CD4-positive, alpha-beta T cell treated with Interleukin-21 for 1 hour (primary cell): ENCODE measurements around the gene RBMS3.

Source experiments
- DNase-seq: peaks from one replicate; pipeline ENCODE4 v3.0.0-alpha.2; 2020

Gene RBMS3

DNA sequence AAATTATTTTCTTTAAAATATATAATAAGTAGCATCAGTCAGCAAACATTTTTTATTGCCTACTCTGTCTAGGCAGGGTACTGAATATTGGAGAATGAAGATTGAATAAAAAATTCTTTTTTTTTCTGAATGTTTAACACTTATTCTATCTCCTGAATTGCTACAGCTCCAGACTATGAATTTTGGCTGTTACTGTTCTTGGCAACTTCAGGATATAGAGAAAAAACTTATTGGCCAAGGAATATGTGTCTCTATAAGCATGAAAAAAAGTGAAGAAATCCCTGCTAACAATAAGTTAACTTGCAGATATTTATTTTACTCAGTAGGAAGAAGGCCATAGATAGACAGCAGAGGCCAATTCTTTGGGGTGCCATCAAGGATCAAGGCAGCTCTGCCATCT is 309.6 kb downstream of the RBMS3 start:
- DNase-seq, result no peak

DNA sequence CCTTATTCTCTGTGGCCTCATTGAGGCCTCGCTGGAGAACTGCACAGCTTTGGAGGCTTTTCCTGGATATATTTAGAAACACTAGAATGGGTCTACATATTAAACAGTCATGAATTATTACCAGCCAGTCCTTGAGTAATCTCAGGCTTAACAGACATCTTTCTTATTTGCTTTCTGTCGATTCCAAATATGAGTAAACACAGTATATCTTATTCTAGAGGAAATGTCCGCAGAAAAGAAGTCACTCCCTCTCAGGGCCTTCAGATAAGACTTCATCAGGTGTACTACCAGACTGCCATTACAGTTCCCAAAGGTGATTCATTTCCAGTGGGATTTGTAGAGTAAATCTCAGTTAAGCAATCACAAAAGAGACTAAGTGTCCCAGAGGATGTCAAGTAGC is 310.7 kb downstream of the RBMS3 start:
- no peak for DNase-seq

DNA sequence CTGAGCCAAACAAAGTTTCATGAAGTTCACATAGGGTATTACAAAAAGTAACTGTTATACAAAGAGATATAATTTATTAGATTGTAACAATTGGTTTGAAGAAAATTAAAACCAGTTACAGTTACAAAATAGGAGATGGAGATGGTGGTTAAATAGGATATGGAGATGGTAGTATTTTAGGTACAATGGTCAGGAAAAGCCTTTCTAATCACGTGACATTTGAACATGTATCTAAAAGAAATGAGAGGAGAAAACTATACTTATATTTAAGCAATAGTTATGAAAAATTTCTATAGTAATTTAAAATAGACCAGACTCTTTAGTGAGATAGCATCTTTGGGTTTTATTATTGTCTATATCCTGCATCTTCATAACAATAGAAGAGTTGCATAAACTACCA is 312.9 kb downstream of the RBMS3 start:
- DNase-seq, result no peak

DNA sequence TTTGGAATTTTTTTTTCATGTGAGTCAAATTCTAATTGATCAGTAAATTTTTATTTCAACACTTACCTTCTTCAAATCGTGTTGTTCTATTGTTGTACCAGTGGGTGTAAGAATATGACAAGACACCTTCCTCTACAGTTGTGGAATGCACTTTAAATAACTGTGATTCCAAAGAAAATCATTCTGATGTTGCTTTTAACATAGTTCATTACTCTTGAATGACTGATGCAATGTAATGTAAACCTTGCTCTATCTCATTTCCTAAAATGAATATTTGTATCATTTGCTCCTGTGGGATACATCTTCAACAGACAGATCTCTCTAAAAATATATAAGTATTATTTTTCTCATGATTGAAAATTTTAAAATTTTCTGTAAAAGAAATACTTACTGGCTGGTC is 313.4 kb downstream of the RBMS3 start:
- DNase-seq, result no peak

DNA sequence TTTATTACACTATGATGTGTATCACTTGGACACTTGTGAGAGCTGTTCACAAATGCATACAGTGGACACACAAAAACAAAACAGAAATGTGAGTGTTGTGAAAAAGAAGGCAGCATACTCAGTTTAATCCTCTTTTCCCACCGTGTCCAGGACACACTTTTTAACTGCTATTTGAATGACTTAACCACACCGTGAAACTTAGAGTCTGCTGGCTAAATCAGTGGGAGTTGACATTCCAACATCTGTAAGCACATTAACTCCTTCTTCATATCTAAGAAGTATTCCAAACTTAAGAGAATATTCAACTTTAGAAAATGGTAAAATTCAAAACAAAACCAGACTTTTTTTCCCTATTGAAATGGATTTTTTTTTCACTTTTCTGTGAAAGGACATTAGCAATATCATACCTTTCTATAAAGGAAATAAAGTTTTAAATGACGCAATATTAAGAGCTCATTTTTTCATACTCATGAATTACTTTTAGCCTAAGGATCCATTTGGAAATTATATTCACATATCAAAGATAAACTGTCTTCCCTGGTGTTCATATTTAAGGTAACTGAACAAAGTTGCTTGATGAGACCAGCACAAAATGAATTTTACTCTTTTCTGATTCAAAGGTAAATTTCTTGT is 316.6 kb downstream of the RBMS3 start:
- DNase-seq, result no peak

DNA sequence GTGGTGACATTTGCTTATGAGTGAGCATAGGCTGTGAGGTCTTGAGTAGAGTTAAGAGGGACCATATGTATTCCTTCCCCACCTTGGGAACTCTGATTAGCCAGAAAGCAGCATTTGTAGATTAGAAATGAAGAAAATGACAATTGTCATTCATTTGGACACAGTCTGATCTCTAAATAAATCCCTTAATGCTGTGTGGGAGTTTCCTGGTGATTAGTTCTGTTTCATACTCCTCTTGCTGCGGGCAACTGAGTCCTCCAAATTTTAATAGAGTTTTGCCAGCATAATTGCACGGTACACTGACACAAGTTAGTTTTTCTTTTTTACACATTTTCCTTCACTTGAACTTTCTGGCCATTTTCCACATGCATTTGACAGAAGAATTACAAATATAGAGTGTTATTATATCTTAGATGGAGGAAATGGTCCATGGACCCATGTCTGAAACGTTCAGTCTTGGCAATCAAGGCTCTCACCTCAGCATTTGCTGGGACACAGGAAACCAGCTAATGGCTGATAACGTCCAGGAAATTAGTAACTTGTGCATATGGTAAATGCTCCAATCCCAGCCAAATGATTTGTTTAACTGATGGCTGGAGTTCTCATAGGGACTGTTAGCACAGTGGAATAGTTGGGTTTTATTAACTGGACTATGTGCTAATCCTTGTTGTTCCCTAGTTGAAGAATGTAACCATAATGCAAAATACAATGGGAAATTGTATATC is 321.2 kb downstream of the RBMS3 start:
- DNase-seq, result no peak

DNA sequence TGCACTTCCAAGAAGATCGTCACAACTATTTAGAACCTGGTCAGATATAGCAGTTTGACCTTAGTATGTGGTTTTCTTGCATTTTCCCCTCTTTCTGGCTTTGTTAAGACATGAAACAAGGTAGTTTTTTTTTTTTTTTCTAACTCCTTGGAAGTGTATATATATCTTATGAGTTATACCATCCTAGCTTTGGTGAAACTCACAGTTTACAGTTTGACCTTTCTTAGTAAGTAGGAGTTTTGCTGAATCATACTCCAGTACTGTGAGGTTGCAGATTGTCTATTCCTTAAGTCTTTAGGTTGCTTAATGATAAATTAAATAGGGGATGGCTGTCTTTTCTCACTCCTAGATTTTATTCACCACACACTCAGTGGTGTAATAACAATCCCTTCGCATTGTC is 325.0 kb downstream of the RBMS3 start:
- no peak for DNase-seq

DNA sequence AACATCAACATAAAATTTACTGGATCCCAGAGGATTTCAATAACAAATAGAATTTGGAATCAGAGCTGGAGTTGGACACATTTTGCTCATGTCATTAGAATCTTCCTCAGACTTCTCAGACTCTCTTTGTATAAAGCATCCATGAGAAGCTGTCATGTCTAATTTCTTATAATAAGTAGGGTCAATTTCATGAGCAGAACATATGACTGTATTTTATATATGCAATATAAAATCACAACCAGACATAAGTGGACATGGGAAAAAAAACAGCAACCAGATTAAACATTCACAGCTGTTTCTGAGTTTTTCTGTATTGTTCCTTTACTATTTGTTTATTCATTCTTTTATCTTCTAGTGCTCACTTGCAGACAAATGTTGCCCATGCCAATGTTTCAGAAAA is 325.5 kb downstream of the RBMS3 start:
- DNase-seq, result no peak

DNA sequence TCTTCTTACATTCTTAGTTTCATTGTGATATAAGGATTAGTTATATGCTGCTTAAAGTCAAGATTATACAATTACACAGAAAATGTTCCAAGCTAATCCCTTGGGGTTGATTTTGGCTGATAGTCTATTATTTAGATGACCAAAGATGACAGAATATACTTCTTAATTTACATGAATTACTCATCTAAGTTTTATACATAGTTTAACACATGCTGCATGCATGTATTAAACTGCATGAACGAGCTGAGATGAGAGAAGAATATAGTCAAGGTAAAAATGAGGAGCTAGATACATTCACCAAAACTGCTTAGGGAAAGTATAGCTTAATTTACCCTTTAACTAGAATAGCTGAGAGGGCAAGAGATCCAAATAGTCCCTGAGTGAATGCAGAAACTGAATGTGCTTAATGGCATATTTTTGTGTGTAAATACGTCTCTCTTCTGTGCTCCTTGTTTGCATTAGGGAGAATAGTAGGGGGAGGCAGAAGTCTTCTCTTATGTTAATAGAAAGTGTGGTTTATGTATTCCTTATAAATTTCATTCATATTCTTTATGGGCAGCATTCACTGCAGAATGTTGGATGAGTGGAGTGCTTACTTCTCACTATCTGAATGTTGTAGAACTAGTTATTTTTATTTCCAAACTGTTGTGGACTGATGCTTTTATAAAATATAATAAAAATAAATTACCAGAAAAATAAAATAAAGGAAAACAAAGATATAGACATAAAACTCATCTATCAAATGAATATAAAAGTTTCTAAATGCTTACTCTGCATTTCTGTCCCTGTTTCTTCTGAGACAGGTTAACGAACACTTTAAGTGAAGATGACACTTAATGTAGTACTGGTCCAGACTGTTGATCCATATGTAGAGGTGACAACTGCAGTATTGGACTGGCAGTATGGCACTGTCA is 327.8 kb downstream of the RBMS3 start:
- no peak for DNase-seq

DNA sequence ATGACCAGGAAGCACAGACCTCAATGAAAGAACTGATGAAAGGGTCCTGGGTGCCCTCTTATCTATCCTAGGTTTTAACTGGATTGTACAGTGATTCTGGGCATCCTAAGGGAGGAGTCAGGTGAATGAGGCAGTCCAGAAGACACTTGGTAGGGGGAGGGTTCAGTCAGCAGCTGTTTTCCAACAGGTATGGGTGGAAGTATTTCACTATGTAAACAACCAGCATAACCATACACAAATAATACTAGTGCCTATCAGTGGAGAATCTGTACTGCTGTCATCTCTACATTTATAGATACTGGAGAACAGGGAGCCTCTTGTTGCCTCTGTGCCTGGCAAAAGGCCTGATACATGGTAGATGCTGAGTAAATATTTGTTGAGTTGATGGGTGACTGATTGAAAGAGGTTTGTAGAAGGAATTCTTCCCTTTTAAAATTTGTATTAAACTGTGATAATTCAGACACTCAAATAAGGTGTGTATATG is 328.5 kb downstream of the RBMS3 start:
- DNase-seq, result no peak

DNA sequence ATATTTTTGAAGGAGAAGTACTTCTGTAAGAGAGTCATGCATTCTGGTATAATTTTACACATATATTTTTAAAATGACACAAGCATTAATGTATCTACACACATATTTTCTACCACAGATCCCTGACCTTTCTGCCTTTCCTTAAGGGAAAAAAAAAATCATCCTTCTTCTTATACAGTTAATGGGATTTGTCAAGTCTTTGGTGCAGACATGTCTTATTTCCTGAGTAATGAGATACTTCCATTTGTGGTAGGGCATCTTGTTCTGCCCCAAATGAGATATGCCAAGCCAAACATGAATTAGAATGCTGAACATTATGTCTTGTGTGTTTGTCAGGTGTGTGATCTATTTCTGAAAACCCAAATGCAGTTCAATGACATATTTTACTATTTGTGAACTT is 329.9 kb downstream of the RBMS3 start:
- no peak for DNase-seq

DNA sequence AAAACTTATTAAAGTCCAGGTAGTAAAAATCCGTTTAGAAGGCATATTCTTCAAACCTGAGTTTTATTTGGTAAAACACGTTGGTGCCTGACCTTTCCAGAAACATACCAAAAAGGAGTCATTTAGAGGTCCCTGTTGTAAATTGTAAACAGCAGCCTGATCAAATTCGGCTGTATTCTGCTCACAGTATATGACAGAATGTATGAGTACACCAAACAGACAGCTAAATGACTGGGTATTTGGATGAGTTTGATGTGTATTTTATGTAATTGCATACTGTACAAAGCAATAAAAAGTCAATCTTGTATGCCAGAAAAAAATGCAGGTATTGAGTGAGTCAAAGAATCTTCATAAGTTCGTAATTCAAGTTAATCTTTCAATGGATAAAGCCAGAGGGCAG is 330.4 kb downstream of the RBMS3 start:
- no peak for DNase-seq

DNA sequence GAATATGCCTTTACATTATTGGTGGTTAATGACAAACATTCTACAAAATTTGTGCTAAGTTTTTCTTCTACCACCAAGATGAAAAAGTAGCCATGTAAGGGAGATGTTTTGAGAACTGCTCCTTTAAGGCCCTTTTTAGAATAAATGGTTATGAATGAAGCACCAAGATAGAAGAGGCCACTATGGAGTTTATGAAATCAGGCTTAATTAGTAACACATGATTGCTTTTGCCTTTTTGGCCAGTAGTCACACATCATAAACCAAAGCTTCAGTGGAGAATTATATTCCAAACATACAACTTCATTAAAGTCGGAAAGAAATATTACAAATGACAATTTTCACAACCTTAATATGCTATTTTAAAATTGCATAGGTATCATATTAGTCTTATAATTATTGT is 331.7 kb downstream of the RBMS3 start:
- DNase-seq, result no peak

DNA sequence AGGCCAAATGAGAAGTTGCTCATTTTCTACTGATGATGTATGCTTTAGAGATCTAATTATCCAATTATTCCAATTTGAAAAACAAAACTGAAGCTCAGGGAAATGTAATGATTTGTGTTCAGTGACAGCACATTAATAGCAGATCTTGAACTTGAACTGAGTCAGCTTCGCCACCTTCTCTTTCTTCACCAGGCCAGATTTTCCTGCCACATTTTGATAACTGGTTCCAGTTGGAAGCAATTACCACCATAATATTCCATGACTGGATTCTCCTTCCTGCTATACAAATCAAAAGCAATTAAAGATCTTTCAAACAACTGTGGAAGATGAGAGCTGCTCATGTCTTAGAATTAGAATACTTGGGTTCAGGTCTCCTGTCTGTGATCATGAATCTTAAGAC is 334.1 kb downstream of the RBMS3 start:
- DNase-seq, result no peak

DNA sequence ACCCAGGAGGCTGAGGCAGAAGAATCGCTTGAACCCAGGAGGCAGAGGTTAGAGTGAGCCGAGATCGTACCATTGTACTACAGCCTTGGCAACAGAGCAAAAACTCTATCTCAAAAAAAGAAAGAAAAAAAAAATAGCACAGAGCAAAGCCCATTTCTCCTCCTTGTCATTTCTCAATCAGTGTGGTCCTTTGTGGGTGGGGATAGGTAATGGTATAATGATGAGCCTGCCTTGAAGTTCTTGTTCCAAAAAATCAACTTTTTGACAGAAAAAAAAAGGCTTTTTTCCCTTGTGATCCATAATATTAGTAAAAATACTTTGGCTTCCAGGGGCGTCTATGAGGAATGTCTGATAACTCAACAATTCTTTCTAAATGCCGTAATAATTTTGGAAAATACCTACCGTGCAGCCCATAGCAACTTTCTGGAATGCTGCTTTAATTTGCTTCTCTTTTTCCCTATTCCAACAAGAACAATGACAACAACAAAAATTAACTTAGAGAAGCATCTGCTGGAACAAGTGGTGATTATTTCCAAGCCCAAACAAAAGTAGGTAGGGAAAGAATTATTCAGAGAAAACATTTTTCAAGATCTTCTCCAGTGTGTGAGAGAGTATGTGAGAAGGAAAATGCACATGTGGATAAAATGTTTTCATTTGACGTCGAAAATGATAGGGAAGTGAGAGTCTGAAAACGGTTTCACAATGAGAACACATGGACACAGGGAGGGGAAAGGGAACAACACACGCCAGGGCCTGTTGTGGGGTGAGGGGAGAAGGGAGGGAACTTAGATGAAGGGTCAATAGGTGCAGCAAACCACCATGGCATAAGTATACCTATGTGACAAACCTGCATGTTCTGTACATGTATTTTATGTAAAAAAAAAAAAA is 337.8 kb downstream of the RBMS3 start:
- no peak for DNase-seq

DNA sequence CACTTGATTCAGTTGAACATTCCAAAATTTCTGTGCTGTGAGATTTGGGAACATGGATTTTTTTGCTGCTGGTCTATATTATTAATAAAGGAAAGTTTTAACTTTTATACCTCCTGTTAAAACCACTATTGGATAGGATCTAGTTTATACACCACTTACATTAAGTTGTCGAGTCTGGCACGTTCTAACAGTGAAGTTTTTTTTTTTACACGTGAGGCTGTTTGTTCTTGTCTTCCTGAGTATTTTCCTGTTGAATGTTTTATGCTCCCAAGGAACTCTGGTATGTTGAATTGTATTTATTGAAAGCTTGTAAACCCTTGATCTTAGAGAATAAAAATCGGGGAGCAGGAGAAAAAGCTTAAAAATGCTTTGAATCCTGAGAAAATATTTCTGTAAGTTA is 338.8 kb downstream of the RBMS3 start:
- DNase-seq, result no peak

DNA sequence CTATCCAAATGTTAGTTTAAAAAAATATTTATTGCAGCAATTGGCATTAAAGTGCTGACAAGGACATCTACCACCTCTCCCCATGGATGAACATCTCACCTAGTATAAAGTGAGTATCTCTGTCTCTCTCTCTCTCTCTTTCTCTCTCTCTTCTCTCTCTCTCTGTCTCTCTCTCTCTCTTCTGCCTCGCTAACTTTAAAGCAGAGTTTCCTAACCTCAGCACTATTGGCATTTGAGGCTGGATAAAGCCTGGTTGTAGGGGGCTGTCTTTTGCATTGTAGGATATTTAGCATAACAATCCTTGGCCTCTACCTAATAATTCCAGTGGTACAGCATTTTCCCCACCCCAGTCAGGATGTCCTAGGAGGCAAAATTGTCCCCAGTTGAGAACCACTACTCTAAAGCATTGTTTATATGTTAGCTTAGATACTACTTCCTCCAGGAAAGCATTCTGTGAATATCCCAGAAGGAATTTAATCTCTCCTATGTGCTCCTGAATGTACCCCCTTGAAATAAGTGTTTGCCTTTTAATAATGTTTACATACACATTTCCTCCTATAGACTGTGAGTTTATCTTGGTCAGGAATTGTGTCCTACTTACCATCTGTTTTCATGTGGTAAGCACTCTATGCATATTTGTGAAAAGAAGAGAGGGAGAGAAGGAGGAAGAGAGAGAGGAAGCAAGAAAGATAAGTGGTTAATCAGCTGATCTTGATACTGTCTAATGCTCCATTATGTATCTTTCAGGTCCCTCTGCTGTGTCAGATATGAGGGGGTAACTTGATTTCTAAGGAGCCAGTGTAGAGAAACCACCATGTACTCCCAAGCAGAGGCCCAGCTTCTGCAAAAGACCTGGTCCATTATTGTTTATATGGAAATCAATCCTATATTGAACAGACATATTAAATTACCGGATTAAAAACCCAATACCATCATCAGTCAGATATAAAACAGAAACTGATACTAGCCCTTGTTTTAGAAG is 346.6 kb downstream of the RBMS3 start:
- DNase-seq, result no peak

DNA sequence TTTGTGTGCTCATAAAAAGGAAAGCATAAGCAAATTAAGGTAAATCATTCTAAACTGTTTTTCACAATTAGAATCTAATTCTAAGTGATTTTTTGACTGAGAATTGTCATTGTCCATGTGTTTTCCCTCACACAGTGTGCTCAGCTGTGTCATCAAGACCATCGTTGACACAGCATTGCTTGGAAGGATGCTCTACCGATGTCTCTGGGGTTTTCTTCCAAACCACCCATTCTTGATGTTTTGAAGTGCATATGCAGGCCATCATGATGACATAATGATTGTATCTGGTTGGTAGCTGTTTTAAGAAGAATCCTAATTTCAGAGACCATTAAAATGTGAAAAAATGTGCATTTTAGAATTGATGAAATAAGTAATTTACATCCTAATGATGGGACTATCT is 347.9 kb downstream of the RBMS3 start:
- DNase-seq, result no peak

DNA sequence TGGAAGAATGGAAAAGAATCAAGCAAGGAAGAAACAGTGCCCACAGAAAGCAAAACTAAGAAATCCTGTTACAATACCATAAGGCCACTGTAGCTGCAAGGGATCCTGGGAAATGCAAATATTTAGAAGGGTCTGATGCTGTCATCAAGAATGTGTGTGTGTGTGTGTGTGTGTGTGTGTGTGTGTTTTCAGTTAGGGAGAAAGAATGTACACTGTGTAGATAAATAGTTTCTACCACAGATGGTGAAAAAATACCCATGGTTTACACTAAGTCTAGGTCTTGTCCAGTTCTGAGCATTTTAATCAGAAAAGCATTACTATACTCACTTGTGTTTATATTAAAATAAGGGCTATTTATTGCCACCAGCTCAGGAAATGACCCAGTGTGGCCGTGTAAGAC is 355.0 kb downstream of the RBMS3 start:
- no peak for DNase-seq

DNA sequence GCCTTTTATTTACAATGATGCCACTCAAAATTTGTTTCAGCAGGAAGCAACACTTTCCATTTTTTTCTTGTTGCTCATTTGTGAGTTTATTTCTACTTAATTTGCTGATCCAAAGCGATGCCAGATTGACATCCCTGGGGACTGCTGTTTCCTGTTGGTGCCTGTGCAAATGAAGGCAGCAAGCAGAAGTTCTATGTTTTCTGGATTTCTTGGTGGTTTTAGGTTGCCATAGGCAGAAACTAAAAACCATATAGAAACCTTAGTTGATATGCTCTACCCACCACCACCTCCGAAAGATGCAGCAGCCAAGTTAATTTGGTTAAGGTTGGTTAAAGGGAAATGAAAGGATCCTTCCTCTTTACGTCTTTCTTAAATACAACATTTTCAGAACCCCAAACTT is 356.2 kb downstream of the RBMS3 start:
- no peak for DNase-seq

DNA sequence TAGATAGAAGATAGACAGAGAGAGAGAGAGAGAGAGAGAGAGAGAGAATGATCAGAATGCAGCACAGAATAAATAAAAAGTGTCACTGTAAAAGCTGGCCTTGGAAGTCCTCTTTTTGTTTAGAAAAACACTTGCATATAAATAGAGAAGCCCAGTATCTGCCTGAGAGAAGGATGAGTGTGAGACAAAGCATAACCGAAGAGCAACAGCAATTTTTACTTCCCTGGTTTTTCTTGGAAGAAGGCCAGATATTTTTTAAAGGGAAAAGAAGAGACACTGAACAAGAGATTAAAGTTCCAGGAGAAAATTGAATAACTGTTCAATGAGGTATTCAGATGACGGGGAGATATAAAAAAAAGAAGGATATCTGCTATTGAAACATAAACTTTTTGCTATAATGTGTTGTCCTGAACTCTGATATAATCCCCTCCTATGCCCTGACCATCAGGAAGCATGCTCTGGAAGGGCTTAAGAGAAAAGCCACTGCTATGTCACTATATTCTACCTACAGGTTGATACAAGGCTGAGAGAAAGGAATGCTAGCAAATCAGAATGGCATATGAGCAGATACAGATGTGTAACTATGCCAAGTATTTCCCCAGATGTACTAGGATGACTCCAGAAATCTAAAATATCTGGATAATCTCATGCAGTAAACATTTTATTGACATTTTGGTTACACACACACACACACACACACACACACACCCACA is 358.9 kb downstream of the RBMS3 start:
- no peak for DNase-seq
